HG02943 (cell line): Measurements from ENCODE around the gene SEMA4C.
"Not testable (repeated sequence)": the region's sequence is repeated elsewhere in the genome, so short reads cannot be mapped to it uniquely, and the experiment has no call there.

Source experiments
- ATAC-seq: cut with Tn5 transposase; IDR thresholded peaks from one replicate; pipeline ENCODE4 v1.9.1; 2021; ENCODE audit warnings: mild to moderate bottlenecking, low read depth, moderate library complexity; ENCODE audit not compliant: unreplicated experiment

SEMA4C gene

DNA sequence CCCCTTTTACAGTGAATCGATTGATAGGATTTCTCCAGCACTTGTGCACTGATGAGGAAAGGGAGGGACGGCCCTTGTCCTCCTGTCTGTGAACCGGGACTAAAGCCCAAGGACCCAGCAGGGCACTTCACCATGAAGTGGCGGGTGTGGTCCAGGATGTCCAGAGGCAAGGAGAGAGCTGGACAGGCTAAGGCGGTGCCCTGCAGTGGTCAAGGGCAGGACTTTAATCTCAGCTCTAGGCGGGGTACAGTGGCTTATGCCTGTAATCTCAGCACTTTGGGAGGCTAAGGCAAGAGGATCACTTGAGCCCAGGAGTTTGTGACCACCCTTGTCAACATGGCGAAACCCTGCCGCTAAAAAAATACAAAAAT, 28.2 kb upstream of the SEMA4C start:
- no peak for ATAC-seq

DNA sequence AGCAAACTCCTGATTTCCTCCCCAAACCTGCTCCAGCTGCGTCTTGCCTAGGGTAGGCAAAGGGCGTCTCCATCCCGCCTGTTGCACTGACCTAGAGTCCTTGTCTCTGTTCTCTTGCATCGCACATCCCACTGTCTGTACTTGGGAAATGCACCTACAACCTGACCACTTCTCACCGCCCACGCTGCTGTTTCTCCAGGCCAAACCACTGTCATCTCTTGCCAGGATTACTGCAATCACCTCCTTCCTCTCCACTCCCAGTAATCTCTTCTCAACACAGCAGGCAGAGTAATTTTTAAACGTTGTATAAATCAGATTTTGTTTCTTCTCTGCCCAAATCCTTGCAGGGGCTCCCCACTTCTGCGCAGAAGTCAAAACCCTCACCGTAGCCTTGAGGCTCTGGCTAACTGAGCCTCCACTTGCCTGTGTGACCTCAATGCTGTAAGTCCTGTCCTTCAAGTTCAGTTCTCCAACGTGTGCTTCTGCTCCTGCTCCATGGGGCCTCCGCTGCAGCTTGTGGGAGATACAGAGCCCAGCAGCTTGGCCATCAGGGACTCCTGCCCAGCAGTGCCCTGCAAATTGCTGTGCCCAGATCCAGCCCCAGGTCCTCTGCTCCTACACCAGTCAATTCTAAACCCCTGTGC, 27.7 kb upstream of the SEMA4C start:
- no peak for ATAC-seq

DNA sequence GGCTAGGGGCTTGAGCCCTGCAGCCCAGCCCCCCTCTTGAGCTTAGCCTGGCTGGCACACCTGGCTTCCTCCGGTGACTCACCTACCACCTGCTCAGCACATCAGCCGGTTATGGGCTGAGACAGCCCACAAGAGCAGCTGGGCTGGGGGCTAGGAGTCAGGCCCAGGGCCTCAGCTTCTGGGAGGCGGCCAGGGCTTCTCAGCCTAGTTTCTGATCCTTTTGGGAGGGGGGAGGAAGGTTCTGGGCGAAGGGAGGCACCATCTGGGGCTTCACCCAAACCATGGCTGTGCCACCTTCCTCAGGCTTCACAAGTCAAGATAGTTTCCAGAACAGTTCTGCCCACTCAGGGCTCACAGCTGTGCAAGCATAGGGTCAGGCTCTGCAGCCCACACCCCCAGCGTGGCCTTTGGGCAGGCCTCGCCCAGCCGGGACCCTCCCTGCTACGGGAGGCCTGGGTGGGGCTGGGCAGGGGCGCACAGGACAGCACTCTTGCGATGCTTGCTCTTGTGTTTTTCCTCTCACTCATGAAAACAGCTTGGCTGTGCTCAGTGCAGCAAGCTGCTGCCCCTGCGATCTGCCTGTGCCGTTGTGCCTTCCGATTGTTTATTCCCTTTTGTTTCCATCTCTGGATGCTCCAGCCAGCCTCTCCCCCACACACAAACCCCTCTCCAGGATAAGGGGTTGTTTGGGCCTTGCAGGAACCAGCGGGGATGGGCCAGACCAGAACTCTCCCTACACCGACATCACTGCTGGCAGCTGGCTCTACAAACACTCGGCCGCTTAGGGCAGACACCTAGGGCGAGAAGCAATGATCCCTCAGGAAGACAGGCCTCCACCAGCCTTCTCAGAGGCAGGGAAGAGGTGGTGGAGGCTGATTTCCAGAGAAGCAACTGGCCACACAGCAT, 26.1 kb upstream of the SEMA4C start:
- no peak for ATAC-seq

GRCh38 chr2:96895032-96895745, 25.3 kb upstream of the SEMA4C start:
- no peak for ATAC-seq

- no peak for ATAC-seq
Observed at GRCh38 chr2:96894151-96894531, 24.3 kb upstream of the SEMA4C start.

DNA sequence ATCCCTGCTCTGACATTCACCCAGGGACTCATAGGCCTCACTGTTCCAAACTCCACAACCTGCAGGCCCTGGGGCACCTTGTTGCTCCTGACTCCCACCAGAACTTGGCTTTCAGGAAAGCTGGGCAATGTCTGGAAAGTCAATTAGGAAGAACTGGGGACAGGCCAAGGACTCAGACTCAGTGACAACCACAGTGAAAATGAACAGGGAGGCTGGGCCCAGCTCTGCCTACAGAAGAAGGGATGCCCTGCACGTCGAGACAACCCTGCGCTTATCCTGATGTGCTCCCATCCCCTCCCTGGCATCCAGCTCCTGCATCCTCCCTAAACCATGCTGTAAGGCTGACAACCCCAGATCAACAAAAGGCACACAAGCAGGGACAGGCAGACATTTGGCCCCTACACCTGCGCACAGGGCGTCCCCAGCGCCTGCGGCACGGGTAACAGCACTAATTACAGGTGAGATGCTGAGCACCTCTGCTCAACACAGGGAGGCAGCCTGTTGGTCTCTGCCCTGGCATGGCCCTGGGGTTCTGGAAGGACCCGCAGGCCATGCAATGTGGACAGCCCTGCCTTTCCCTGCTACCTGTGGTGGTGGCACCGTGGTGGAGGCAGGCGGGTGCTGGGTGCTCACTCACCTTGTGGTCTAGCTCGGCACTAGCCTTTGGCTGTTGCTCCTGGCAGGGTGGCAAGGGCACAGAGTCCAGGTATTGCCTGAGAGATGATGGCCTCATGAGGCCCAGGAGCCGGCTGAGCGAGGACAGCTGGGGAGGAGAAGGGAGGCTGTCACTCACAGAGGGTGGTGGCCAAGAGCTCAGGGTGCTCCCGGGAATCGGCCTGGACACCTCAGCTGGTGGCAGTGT, 23.6 kb upstream of the SEMA4C start:
- no peak for ATAC-seq

GRCh38 chr2:96891591-96892333, 21.9 kb upstream of the SEMA4C start:
- ATAC-seq: no peak

DNA sequence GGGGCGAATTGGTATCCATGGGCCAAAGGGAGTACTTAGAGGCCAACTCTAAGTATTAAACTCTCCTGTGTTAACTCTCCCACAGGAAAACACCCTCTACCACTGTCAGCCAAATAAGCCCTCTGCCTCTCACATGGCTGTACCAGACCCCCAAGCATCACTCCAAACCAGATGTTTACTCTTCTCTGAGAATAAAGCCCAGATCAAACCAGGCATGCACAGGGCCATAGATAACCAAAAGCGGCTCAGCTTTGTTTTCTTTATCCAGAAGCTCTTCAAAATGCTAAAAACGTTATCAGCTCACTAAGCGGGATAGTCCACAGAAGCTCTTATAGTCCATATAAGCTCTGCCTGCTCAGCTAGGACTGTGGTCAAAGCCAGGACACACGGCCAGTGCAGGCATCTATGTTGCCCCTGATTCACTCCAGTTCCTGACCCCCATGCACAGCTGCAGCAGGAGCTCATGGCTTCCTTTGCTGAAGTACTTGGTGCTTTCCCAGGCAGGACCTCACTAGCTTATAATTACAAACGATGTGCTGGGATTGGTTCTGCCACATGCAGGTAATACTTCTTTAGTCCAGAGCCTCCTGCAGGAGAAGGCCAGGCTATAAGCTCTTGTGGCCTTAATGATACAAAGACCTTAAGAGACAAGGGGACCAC, 21.0 kb upstream of the SEMA4C start:
- no peak for ATAC-seq

DNA sequence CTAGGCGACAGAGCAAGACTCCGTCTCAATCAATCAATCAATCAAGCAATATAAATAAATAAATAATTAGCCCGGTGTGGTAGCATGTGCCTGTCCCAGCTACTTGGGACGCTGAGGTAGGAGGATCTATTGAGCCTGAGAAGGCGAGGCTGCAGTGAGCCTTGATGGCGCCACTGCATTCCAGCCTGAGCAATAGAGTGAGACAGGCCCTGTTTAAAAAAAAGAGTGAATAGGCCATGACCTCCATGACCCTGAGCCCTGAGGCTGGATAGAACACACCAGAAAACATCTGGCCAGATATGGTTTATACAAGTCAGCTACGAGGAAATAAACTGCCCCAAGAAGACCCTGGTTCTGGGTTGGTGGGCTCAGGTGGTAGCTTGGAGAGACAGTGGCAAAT, 20.4 kb upstream of the SEMA4C start:
- ATAC-seq: no peak

DNA sequence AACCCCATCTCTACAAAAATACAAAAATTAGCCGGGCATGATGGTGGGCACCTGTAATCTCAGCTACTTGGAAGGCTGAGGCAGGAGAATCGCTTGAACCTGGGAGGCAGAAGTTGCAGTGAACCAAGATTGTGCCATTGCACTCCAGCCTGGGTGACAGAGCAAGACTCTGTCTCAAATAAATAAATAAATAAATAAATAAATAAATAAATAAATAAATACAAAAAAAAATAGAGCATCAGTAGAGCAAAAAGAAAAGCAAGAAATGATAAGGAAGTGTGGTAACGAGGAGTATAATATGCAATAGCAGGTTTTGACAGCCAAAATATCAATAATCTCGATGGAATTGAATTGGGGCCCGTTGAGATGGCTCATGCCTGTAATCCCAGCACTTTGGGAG, 19.6 kb upstream of the SEMA4C start:
- ATAC-seq: not testable (repeated sequence)

- no peak for ATAC-seq
Observed at GRCh38 chr2:96888072-96889011, 18.5 kb upstream of the SEMA4C start.

GRCh38 chr2:96887493-96888012, 17.7 kb upstream of the SEMA4C start:
- no peak for ATAC-seq

DNA sequence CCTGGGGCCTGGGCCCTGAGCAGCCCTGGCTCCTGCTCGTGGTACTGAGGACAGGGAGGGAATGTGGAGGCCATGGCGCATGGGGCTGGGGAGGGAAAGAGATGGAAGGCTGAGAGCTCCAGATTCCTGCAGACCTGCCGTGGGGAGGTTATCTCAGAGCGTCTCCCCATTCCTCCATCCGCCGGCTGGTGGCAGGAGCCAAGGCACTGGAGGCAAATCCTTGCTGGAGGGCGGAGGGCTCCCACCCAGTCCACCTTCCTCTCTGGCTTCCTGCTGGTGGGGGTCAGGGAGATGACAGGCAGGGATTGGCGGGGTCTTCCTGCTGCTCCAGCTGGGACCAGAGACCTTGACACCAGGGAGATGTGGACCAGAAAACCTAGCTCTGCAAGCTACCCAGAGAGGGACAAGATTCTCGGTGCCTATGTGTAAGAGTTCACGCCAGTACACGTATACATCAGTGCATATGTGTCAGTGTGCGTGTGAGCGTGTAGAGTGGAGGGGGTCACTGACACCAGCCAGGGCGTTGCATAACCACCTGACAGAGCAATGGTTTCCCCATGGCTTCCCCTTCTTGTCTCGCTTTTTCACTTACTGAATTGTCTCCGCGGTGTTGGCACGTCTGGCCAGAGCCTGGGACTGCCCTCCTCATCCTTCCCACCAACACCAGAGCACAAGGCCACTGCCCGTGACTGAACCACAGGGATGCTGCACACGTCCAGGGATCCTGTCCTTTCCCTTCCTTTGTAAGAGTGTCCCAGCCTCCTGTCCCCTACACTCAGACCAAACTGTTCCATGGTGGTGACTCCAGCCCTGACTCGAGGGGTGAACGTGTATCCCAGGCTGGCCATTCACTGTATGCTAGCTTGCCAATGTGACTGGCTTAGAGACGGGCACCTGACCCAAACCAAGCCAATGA, 15.8 kb upstream of the SEMA4C start:
- no peak for ATAC-seq

DNA sequence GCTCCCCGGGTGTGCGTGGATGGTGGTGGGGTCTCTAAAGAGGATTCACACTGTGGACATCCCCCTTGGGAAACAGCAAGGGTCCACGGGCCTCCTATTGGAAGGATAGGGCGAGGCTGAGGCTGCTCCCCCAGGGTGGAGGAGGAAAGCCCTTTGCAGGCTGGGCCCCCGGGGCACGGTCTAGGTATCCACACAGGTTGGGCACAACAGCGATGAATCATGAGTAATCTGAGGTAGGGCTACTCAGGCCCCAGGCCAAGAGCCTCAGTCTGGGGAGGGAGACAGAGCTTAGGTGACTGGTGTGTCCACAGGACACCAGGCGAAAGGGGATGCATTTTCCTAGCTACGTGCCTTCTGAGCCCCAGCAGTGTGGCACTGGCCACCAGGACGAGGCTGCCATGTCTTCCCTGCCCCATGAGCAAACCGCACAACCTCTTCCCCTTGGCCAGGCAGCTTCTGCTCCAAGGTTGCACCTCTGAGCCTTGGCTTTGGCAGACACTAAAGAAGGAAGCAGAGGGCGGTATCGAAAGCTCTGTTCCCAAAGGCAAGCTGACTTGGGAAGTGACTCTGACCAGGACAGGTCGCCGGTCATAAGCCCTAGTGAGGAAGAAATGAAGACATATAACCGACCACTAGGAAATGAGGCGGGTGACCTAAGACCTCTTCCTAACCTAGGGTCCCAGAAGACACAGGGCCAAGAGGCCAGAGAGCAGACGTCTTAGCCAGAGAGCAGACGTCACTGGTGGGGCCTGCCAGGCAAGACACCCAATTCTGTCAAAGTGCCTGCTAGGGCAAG, 14.6 kb upstream of the SEMA4C start:
- ATAC-seq: no peak

DNA sequence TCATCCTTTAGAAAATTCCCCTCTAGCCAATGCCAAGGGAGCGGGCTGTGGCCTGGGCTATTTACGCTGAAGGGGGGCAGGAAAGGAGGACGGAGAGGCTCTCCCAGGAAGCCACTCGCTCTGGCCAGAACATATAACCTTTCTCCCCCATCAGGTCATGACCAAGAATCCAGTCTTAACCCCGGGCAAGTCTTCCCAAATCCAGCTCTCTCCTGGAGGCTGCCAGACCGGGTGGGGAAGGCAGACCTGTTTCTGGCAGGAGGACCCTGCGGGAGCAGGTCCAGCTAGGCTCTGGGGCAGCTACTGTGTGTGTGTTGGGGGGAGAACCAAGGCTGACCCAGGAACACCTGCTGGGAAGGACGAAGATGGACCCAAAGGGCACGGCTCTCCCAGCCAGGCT, 13.4 kb upstream of the SEMA4C start:
- ATAC-seq: no peak

DNA sequence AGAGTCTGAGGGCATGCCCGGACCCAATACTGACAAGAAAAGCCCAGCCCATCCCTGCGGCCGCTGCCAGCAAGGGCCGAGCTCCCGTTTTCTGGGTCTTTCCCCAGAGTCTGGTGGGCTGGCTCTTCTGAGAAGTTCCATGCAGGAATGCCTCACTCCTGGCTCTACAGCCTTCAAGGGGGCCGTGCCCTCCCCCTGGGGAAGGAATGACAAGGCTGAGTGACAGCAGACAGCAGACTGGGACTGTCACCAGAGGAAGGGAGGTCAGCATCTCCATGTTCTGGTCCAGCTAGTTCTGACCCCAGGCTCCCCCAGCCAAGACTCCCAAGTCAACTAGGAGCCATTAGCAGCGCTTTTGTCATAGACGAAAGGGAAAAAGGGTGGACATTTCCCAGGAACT, 13.0 kb upstream of the SEMA4C start:
- no peak for ATAC-seq
